Measurements from ENCODE around the gene ZNF217. TPM values are rescaled to one million over a fixed set of nuclear protein-coding genes. Genes with fewer than 3 reads are reported as not detected.

ZNF217 gene
- total and polyA plus RNA-seq, 9 of the 15 experiments (the other 6 are each of a cell fraction or from before 2014, with no cell fraction given), result 3.0 to 41.8 (median 16.8) TPM

DNA sequence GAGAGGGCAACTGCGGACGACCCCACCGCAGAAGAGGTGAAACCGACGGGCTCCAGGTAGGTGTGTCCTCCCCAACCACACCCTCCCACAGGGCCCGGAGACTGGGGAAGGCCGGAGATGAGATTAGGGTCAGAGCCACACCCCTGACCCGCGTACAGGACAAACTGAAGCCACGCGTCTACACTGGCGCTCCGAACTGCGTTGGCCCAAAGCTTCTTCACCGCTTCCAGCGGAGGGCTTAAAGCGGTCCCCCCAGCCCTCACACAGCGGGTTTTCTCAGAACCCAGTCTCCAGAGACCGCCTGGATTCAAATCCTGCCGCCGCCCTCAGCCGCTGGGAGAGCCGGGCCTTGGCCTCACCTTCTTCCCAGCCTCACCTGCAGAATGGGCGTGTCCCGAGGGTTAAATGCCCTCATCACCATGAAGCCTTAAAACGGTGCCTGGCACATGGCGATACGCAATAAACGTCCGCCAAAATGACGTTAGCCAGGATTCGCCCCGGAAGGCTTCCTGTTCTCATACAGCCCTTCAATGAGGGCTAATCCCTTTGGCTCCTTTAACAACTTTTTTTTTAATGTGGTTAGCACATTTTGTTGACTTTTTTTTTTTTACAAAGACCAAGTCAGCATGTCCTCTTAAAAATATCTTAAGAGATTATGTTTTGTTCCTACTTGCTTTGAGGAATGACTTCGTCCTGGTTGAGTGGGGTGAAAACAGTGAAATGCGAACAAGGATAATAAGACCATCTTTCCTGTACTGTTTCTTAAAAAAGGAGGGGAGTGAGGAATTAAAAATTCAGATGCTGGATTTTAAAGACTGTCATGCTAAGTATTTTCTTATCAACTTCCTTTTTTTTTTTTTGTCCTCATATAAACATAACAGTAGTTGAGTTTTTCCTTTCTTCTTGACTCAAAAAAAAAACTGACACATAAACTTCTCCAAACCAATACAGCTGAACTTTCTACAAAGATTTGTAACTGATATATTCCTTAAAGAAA is 15.1 kb upstream of the ZNF217 start (continued):
- TF ChIP-seq TAF1 (IDR thresholded peaks at IDR 0.05; ENCODE audit: control insufficient read depth, extremely low read depth, insufficient read depth, low read length, severe bottlenecking) (no peak), ZNF699 (CRISPR knock-in tag; IDR thresholded peaks at IDR 0.05; ENCODE audit: insufficient replicate concordance) (no peak), HIVEP1 (CRISPR knock-in tag; IDR thresholded peaks at IDR 0.05) (no peak), ZNF695 (CRISPR knock-in tag; IDR thresholded peaks at IDR 0.05) (no peak), ZBTB12 (CRISPR knock-in tag; IDR thresholded peaks at IDR 0.05) (no peak; the same call in 1 of the 2 replicates), NCOA4 (IDR thresholded peaks at IDR 0.05; ENCODE audit: partially characterized antibody) (no peak), JUNB (CRISPR knock-in tag; conservative IDR thresholded peaks at IDR 0.05) (no peak), MAZ (CRISPR knock-in tag; conservative IDR thresholded peaks at IDR 0.05 in 1 of 2, IDR thresholded peaks at IDR 0.05 in 1 of 2) (peak; percentile 44 to 61; a peak in 3 of 4 replicates), SMARCB1 (IDR thresholded peaks at IDR 0.05; ENCODE audit: insufficient read length, low read depth) (no peak), CHD1 (IDR thresholded peaks at IDR 0.05; ENCODE audit: low read length) (no peak), KDM2B (CRISPR knock-in tag; IDR thresholded peaks at IDR 0.05) (peak; percentile 53; the same call in 1 of the 2 replicates), MCM5 (IDR thresholded peaks at IDR 0.05; ENCODE audit: low read depth) (no peak), SIX5 (IDR thresholded peaks at IDR 0.05; ENCODE audit: borderline replicate concordance in 1 of 2, insufficient read depth in 1 of 2, low read depth in 1 of 2, low read length in 2 of 2) (no peak), ZC3H11A (IDR thresholded peaks at IDR 0.05; ENCODE audit: low read depth, low read length) (no peak), TCF7 (IDR thresholded peaks at IDR 0.05; ENCODE audit: borderline replicate concordance) (peak; percentile 17; the same call in 1 of the 2 replicates), ATF1 (CRISPR knock-in tag; IDR thresholded peaks at IDR 0.05) (no peak), ATF1 (tag; IDR thresholded peaks at IDR 0.05) (peak; percentile 86), PCBP2 (IDR thresholded peaks at IDR 0.05; ENCODE audit: low read depth, low read length, poor library complexity, severe bottlenecking) (no peak)
- TF ChIP-seq, protein P1, sequence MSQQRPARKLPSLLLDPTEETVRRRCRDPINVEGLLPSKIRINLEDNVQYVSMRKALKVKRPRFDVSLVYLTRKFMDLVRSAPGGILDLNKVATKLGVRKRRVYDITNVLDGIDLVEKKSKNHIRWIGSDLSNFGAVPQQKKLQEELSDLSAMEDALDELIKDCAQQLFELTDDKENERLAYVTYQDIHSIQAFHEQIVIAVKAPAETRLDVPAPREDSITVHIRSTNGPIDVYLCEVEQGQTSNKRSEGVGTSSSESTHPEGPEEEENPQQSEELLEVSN (IDR thresholded peaks at IDR 0.05; ENCODE audit: borderline replicate concordance in 1 of 2, extremely low read depth in 1 of 2, insufficient read depth in 1 of 2, insufficient read length in 1 of 2, low read depth in 1 of 2, low read length in 1 of 2, poor library complexity in 1 of 2, severe bottlenecking in 1 of 2), result peak; percentile 65 to 68
- TF ChIP-seq, protein P2, sequence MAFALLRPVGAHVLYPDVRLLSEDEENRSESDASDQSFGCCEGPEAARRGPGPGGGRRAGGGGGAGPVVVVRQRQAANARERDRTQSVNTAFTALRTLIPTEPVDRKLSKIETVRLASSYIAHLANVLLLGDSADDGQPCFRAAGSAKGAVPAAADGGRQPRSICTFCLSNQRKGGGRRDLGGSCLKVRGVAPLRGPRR (CRISPR knock-in tag; IDR thresholded peaks at IDR 0.05), result no peak
- TF ChIP-seq, protein P3, sequence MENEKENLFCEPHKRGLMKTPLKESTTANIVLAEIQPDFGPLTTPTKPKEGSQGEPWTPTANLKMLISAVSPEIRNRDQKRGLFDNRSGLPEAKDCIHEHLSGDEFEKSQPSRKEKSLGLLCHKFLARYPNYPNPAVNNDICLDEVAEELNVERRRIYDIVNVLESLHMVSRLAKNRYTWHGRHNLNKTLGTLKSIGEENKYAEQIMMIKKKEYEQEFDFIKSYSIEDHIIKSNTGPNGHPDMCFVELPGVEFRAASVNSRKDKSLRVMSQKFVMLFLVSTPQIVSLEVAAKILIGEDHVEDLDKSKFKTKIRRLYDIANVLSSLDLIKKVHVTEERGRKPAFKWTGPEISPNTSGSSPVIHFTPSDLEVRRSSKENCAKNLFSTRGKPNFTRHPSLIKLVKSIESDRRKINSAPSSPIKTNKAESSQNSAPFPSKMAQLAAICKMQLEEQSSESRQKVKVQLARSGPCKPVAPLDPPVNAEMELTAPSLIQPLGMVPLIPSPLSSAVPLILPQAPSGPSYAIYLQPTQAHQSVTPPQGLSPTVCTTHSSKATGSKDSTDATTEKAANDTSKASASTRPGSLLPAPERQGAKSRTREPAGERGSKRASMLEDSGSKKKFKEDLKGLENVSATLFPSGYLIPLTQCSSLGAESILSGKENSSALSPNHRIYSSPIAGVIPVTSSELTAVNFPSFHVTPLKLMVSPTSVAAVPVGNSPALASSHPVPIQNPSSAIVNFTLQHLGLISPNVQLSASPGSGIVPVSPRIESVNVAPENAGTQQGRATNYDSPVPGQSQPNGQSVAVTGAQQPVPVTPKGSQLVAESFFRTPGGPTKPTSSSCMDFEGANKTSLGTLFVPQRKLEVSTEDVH (IDR thresholded peaks at IDR 0.05; ENCODE audit: low read depth, partially characterized antibody), result no peak
